Fibroblast of skin of right biceps (primary cell): Measurements from ENCODE around the gene ZNF100.
A peak's percentile ranks its signal among the peaks of the same experiment; 100 is the strongest.
"Not testable (repeated sequence)": the region's sequence is repeated elsewhere in the genome, so short reads cannot be mapped to it uniquely, and the experiment has no call there.

Source experiments
- DNase-seq: peaks from one replicate; pipeline ENCODE4 v3.0.0-alpha.2; 2013

The ZNF100 gene

DNA sequence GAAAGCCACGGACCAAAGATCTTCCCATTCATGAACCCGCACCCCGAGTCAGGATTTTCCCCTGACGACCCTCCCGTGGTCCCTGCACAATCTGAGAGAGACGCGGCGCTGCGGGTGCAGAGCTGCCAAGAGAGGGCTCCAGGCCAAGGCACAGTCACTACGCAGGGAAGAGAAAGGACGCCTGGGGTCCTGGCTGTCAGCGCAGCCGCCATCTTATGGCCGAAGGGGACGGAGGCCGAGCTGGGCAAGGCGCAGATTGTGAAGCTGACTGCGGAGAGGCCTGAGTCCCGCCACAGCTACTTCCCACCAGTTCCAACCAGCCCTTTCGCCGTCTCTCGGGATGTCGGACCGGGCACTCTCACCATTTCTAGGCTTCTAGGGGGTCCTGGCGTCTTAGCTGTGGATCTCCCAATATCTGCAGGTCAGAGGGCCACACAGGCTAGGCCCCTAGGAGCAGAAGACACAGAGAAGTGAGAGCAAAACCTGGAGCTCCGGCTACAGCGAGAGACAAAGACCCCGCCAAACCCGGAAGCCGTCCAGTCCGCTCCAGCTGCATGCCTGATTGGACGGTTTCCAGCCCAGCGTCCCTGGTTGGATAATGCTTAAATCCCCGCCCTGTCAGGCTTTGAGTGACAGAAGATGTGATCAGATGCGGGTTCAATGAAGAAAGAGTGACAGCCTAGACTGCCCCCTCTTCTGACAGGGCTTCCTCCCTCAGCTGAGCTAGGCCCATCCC is at the start of gene ZNF100:
TSS of gene ZNF100 (minus strand) at position 515 of the 736 bp plus-strand sequence. CDS start at position 365, 150 bp downstream.
- peak; percentile 95 for DNase-seq

DNA sequence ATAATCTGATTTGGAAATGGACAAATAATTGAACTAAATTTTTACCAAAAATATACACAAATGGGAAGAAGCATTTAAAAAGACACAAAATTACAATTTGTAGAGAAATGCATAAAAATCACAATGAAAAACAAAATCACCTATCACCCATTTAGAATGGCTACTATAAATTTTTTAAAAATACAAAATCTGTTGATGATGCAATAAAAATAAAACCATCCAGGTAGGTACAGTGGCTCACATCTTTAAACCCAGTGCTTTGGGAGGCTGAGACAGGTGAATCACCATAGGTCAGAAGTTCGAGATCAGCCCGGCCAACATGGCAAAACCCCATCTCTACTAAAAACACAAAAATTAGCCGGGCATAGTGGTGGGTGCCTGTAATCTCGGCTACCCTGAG is 45.1 kb upstream of the ZNF100 start:
- no peak for DNase-seq

DNA sequence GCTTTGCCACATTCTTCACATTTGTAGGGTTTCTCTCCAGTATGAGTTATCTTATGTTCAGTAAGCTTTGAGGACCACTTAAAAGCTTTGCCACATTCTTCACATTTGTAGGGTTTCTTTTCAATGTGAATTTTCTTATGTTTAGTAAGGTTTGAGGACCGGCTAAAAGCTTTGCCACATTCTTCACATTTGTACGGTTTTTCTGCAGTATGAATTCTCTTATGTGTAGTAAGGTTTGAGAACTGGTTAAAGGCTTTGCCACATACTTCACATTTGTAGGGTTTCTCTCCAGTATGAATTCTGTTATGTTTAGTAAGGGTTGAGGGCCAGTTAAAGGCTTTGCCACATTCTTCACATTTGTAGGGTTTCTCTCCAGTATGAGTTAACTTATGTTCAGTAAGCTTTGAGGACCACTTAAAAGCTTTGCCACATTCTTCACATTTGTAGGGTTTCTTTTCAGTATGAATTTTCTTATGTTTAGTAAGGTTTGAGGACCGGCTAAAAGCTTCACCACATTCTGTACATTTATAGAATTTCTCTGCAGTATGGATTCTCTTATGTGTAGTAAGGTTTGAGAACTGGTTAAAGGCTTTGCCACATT is 41.1 kb upstream of the ZNF100 start:
- DNase-seq, result not testable (repeated sequence)

DNA sequence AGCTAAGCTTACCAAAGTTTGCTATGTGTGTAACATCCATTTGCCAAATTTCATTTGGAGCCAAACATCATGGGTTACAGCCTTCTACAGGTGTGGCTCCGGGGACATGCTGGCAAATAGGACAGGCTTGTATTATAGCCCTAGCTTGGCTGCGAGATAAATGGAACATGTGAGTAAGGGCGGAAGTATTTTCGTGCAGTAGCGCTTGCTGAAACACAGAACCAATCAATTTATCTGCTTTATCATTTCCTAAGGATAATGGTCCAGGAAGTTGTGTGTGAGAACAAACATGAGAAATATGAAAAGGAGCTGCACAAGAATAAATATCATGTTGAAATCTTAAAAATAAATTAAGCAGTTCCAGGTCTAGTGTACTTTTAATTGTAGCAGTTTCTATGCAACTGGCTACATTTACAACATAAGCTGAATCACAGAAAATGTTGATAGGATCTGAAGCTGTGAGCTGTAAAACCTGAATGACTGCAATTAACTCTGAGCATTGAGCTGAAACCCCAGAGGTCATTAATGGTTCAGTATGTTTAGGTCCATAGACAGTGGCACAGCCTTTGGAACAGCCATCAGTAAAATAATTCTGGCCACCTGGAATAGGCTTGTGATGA is 22.2 kb upstream of the ZNF100 start:
- no peak for DNase-seq

DNA sequence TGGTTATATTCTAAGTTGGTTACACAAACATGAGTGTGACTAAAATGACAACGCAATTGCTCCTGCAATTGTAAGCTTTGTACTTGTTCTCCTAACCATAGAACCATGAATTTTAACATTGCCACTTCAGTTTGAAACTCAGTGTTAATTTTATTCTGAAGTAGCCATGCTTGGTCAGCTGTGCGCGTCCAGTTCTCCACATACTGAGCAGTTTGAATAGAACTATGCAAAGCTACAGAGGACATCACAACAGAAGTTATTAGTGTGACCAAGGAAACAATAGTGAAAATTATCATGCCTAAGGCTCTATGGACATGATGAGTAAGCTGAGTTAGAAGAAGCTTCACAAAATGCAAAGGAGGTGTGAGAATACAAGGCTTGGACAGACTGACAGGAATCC is 19.6 kb upstream of the ZNF100 start:
- no peak for DNase-seq

DNA sequence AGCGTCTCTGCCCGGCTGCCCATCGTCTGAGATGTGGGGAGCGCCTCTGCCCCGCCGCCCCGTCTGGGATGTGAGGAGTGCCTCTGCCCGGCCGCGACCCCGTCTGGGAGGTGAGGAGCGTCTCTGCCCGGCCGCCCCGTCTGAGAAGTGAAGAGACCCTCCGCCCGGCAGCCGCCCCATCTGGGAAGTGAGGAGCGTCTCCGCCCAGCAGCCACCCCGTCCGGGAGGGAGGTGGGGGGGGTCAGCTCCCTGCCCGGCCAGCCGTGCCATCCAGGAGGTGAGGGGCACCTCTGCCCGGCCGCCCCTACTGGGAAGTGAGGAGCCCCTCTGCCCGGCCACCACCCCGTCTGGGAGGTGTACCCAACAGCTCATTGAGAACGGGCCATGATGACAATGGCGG is 8.4 kb upstream of the ZNF100 start:
- not testable (repeated sequence) for DNase-seq

DNA sequence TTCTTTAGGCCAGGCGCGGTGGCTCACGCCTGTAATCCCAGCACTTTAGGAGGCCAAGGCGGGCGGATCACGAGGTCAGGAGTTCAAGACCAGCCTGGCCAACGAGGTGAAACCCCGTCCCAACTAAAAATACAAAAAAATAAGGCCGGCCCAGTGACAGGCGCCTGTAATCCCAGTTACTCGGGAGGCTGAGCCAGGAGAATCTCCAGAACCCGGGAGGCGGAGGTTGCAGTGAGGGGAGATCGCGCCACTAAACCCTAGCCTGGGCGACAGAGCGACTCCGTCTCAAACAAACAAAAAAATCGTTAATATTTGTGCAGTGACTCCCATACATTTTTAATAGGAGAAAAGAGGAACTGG is 694 bp downstream of the ZNF100 start:
- DNase-seq, result not testable (repeated sequence)

DNA sequence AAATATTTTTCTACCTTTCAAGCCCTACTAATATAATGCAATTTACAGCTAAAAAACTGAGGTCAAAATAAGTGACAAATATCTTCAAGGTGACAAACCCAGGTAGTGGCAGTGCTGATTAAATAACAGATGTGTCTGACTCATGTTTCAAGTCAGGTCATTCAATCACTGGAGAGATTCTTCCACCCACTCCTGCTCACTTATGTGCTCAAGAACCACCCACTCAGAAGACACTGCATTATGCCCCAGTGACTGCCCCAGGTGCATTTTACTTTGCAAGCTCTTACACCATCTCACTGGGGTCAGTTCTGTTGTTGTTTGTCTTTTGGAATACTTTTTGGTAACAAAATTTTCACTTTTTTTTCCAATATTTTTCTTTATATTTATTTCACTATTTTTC is 2.2 kb downstream of the ZNF100 start:
- no peak for DNase-seq

DNA sequence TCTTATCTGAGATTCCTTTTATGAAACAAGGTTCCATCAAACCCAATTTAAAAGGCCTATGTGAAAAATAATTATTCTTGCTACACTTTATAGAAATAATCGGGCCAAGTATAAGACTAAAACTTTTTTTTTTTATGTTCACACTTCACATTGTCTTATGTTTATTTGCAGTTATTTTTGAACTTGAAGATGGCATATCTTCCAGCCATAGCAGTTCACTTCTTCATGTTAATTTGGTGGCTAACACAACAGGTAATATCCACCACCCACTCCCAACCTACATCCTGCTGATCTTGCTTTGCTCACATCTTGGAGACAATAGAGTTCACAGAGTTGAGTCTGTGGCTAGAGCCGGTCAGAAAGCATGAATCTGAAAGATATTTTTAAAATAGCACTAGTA is 5.8 kb downstream of the ZNF100 start:
- not testable (repeated sequence) for DNase-seq

DNA sequence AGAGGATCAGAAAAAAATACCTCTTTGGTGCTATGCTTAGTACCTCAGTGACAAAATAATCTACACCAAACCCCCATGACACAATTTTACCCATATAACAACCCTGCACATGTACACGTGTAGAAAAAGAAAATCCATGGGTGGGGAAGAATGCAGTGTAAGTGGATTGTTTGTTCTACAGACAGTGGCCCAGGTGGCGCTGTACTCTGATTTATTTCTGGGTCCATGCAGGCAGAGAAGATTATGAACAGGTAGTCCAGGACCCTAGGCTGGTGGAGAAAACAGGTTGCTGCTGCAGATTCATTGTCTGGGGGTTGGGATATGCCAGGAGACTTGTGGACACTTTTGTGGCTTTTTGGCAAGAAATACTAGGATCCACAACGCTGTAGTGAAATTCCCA is 9.1 kb downstream of the ZNF100 start:
- DNase-seq, result no peak

DNA sequence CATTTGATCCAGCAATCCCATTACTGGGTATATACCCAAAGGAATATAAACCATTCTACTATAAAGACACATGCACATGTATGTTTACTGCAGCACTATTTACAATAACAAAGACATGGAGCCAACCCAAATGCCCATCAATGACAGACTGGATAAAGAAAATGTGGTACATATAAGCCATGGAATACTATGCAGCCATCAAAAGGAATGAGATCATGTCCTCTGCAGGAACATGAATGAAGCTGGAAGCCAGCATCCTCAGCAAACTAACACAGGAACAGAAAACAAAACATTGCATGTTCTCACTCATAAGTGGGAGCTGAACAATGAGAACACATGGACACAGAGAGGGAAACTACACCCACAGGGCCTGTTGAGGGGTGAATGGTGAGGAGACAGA is 11.8 kb downstream of the ZNF100 start:
- DNase-seq, result not testable (repeated sequence)

DNA sequence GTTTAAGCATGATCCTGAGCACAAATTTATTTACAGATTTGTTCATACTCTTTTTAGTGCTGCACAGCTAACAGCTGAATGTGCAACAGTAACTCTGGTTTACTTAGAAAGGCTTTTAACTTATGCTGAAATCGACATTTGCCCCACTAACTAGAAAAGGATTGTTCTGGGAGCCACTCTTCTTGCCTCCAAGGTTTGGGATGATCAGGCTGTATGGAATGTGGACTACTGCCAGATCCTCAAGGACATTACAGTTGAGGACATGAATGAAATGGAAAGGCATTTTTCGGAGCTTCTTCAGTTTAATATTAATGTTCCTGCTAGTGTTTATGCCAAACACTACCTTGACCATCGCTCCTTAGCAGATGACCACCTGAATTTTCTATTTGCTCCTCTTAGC is 16.0 kb downstream of the ZNF100 start:
- DNase-seq, result peak; percentile 38

DNA sequence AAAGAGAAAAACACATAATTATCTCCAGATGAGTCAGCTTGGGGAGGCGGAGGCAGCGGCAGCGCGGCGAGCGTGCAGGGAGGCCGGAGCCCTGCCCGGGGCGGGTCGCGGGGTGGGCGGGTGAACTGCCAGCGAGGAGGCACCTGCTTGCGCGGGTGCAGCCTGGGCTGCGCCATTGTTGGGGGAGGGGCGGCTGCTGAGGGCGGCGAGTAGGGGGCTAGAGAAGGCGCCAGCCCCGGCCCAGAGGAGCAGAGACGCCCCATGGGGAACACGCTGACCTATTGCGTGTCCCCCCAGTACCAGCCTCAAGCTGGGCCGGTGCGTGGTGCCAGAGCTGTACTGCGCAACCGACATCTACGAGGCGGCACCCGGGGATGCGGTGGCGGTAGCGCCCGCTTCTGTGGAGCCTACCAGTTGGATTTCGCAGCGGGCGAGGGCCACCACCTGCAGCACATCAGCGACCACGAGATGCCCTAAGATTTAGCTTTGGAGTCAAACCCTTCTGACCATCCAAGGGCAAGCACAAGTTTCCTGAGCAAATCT is 16.7 kb downstream of the ZNF100 start:
- no peak for DNase-seq

DNA sequence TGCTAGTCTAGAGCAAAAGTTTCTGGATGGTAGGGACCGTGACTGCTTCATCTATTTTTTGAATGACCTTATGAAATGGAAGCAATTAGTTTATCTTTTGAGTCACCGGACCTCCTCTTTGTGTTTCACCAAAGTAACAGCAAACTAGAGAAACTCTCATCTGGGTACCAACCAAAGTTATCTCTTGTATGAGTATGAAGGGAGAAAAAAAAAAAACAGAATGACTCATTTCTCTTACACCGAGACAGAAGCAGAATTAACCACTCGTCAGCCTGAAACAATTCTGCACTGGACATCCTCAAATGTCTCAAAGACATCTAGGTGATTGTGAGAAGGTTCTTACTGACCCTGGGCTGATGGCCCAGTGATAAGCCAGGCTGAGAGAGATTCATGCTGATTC is 18.3 kb downstream of the ZNF100 start:
- DNase-seq, result no peak

DNA sequence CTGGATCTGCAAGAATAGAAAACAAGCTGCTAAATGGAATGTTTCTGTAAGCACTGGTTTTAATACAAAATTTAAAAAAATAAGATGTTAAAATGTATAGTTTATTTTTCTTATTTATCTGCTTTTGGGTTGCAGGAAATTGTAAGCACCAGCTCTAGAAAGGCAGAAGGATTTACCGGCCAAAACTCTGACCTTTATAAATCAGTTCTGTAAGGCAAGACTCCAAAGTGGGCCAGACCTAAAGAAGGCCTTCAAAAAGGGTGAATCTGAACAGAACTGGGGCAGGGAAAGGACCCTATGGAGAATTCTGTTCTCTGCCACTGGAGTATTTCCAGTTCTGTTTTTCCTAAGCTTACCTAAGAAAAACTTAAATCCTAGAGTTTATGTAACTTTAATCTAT is 19.3 kb downstream of the ZNF100 start:
- DNase-seq, result no peak

DNA sequence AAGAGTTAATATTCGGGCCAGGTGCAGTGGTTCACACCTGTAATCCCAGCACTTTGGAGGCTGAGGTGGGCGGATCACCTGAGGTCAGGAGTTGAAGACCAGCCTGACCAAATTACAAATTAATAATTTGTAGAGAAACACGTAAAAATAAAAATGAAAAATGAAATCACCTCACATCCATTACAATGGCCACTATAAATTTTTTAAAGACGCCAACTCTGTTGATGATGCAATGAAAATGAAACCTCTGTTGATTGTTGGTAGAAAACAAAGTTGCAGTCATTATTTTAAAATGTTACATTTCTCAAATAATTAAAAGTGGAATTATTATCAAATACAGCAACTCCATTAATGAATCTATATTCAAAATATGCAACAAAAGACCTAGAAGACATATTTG is 26.8 kb downstream of the ZNF100 start:
- no peak for DNase-seq

DNA sequence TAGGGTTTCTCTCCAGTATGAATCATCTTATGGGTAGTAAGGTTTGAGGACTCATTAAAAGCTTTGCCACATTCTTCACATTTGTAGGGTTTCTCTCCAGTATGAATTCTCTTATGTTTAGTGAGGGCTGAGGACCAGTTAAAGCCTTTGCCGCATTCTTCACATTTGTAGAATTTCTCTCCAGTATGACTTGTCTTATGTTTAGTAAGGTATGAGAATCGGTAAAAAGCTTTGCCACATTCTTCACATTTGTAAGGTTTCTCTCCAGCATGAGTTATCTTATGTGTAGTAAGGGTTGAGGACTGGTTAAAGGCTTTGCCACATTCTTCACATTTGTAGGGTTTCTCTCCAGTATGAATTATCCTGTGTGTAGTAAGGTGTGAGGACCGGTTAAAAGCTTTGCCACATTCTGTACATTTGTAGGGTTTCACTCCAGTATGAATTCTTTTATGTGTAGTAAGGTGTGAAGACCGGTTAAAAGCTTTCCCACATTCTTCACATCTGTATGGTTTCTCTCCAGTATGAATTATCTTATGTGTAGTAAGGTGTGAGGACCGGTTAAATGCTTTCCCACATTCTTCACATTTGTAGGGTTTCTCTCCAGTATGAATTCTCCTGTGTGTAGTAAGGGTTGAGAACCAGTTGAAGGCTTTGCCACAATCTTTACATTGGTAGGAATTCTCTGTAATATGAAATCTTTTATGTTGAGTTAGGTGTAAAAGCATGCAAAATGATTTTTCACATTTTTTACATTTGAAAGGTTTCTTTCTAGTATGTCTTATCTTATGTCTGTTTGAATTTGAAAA is 40.2 kb downstream of the ZNF100 start:
- DNase-seq, result not testable (repeated sequence)

DNA sequence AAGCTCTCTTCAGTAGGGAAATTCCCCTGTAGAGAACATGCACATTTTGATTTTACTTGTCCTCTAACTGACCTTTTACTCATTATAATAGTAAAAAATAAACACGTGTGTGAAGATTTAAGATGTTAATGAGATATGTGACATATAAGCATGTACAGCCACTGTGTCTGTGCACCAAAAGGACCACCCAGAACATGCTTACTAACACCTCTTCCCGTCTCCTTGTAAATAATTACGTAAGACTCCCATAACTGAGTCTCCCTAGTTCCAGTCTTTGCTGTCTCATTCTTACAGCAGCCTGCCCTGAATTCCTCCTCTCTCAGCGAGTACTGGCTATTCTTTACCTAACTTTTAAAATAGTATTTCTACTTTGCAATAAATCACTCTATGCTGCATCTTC is 53.6 kb downstream of the ZNF100 start:
- no peak for DNase-seq

DNA sequence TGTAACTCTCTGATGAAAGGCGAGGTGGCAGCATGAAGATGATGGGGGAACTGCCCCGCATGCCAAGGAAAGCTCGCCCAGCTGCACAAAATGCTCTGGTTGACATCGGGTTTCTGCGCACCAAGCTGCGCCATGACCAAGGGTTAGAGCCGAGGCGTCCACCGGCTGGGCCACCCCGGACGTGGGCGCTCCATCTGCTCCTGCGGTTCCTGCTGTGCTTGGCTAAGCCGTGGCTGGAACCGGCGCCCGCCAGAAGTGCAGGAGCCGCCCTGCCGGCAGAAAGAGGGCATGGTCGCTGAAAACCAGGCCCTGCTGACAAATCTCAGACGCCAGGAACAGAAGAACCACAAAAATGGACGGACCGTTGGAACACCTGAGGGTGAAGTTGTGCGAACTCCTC is 57.9 kb downstream of the ZNF100 start:
- no peak for DNase-seq

DNA sequence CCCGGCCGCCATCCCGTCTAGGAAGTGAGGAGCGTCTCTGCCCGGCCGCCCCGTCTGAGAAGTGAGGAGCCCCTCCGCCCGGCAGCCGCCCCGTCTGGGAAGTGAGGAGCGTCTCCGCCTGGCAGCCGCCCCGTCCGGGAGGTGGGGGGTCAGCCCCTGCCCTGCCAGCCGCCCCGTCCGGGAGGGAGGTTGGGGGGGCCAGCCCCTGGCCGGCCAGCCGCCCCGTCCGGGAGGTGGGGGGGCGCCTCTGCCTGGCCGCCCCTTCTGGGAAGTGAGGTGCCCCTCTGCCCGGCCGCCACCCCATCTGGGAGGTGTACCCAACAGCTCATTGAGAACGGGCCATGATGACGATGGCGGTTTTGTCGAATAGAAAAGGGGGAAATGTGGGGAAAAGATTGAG is 59.5 kb downstream of the ZNF100 start:
- not testable (repeated sequence) for DNase-seq

DNA sequence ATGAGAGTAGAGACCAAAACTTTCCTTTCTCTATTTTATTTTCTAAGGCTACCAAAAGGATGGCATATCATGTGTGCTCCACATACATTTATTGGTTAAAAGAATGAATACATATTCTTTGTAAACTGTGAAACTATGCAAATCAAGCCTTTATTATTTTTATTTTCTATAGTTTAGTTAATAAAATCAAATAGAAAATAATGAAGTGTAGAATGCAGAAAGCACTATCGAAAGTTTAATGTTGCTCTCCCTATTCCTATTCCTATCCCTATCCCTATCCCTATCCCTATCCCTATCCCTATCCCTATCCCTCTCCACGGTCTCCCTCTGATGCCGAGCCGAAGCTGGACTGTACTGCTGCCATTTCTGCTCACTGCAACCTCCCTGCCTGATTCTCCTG is 60.3 kb downstream of the ZNF100 start:
- no peak for DNase-seq

DNA sequence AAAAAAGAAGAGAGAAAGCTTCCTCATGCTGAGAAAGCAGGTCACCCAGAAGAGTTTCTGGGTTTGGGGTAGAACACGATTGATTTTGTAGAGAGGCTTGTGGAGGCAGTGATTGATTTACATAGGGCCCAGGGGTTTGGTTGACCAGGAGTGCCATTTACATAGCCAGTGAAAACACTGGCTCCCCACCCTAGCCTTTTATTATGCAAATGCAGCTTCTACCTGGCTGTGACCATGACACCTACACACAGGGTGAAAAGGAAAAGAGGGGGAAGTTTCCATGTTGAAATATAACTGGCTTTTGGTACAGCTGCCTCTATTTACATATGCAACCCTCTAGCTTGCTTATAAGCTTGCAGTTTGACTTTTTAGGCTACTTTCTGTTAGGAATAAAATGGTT is 62.0 kb downstream of the ZNF100 start:
- no peak for DNase-seq

DNA sequence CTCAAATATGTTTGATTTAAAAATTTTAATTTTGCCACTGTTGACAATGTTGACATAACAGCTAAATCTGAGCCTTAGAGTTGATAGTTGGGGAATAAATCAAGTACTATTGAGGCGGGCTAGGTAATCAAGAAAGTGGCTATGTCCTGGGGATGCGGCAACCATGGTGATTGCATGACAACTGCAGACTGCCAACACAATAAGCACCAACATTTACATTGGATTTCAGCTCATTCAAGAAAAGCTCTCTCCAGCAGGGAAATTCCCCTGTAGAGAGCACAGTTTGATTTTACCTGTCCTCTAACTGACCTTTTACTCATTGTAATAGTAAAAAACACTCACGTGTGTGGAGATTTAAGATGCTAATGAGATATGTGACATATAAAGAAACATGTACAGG is 63.1 kb downstream of the ZNF100 start:
- no peak for DNase-seq
